B cell (primary cell): ENCODE data around the gene SLC25A51. TPM values are rescaled to one million over a fixed set of nuclear protein-coding genes. Genes with fewer than 3 reads are reported as not detected.
"Not testable (repeated sequence)": the region's sequence is repeated elsewhere in the genome, so short reads cannot be mapped to it uniquely, and the experiment has no call there.

ENCODE experiments used
- ATAC-seq: fragments of 200-7000 bp; cut with Tn5 transposase; one replicate; pipeline ENCODE4 v1.10.0; 2021; ENCODE audit warnings: low read depth, mild to moderate bottlenecking, moderate number of reproducible peaks, moderate library complexity
- CTCF ChIA-PET: fragments of 350-600 bp; sonication (Branson Sonifier 250); formaldehyde crosslinking; loops from one replicate; lab custom pipeline; 2021; ENCODE audit warnings: antibody characterized with exemption, inconsistent platforms; lab: Charles Lee
- POLR2A ChIA-PET: fragments of 350-600 bp; sonication (Branson Sonifier 250); formaldehyde crosslinking; loops from one replicate; lab custom pipeline; 2021; ENCODE audit warnings: antibody characterized with exemption; lab: Charles Lee
- DNase-seq: peaks from one replicate; pipeline ENCODE4 v3.0.0; 2013
- H2AFZ ChIP-seq: 2 replicates; pipeline ENCODE4 v1.6.1; 2012; ENCODE audit warnings: mild to moderate bottlenecking, low read depth, low read length; ENCODE audit not compliant: insufficient read depth, poor library complexity, severe bottlenecking
- H3K27ac ChIP-seq, 2 donors: 1 replicate in 1 of 2; 2 replicates in 1 of 2; pipeline ENCODE4 v1.5.1; 2012 to 2013; ENCODE audit warnings: low read length in 2 of 2, mild to moderate bottlenecking in 2 of 2, moderate library complexity in 1 of 2
- H3K27me3 ChIP-seq, 4 experiments: fragments of 200-600 bp in 1 of 4; sonication (generic) in 1 of 4; replicated peaks in 1 of 4; 1 replicate in 2 of 4; 2 replicates in 2 of 4; pipeline versions ENCODE4 v1.6.1 to v1.7.0; 2013 to 2016; ENCODE audit warnings: low read length in 3 of 4, mild to moderate bottlenecking in 2 of 4, mixed read lengths in 1 of 4, moderate library complexity in 1 of 4; ENCODE audit not compliant: insufficient read depth in 4 of 4, control insufficient read depth in 3 of 4; ENCODE audit errors: control extremely low read depth in 1 of 4
- H3K36me3 ChIP-seq, 2 experiments: replicated peaks in 1 of 2; 1 replicate in 1 of 2; 2 replicates in 1 of 2; pipeline versions ENCODE4 v1.6.1 to v1.7.1; 2013; ENCODE audit warnings: low read length in 1 of 2; ENCODE audit not compliant: insufficient read depth in 2 of 2, control insufficient read depth in 1 of 2; ENCODE audit errors: control extremely low read depth in 1 of 2, extremely low read depth in 1 of 2
- H3K4me1 ChIP-seq, 2 donors: fragments of 200-600 bp in 1 of 2; sonication (generic) in 1 of 2; 1 replicate in 1 of 2; 2 replicates in 1 of 2; pipeline versions ENCODE4 v1.5.1 to v1.6.1; 2013 to 2017; ENCODE audit warnings: low read length in 2 of 2; ENCODE audit not compliant: control insufficient read depth in 2 of 2, insufficient read depth in 2 of 2
- H3K4me2 ChIP-seq: replicated peaks from 2 replicates; pipeline ENCODE3; 2012; ENCODE audit warnings: mild to moderate bottlenecking, low read depth, low read length; ENCODE audit not compliant: poor library complexity, severe bottlenecking
- H3K4me3 ChIP-seq, 5 experiments: fragments of 200-600 bp in 1 of 5; sonication (generic) in 1 of 5; 1 replicate in 3 of 5; 2 replicates in 2 of 5; pipeline versions ENCODE4 v1.5.1 to v1.7.0; 2011 to 2016; ENCODE audit warnings: low read length in 4 of 5, mild to moderate bottlenecking in 4 of 5, low read depth in 2 of 5, control low read depth in 1 of 5, moderate library complexity in 1 of 5; ENCODE audit not compliant: insufficient read depth in 1 of 5; ENCODE audit errors: control extremely low read depth in 1 of 5, extremely low read depth in 1 of 5
- H3K79me2 ChIP-seq: fragments of 200-600 bp; sonication (generic); one replicate; pipeline ENCODE4 v1.6.0; 2016; ENCODE audit warnings: low read length; ENCODE audit not compliant: control insufficient read depth, insufficient read depth
- H3K9ac ChIP-seq: fragments of 200-600 bp; sonication (generic); 2 replicates; pipeline ENCODE4 v1.6.1; 2017; ENCODE audit warnings: mild to moderate bottlenecking, low read length, moderate library complexity
- H3K9me3 ChIP-seq, 3 donors: one replicate each; pipeline versions ENCODE4 v1.6.1 to v1.7.1; 2013; ENCODE audit warnings: low read length in 2 of 3; ENCODE audit not compliant: control insufficient read depth in 2 of 3, insufficient read depth in 1 of 3; ENCODE audit errors: control extremely low read depth in 1 of 3
- H4K20me1 ChIP-seq: 2 replicates; pipeline ENCODE4 v1.6.0; 2012; ENCODE audit warnings: mild to moderate bottlenecking, low read length; ENCODE audit not compliant: insufficient read depth, control insufficient read depth, poor library complexity, severe bottlenecking
- H3K27ac Mint-ChIP-seq: one replicate; pipeline ENCODE4 v1.8.0; 2021; ENCODE audit warnings: mixed read lengths
- H3K27me3 Mint-ChIP-seq: one replicate; pipeline ENCODE4 v1.8.0; 2021; ENCODE audit warnings: mixed read lengths
- H3K4me1 Mint-ChIP-seq: one replicate; pipeline ENCODE4 v1.8.0; 2021; ENCODE audit warnings: mixed read lengths
- H3K4me3 Mint-ChIP-seq: one replicate; pipeline ENCODE4 v1.8.0; 2021; ENCODE audit warnings: mixed read lengths
- H3K9me3 Mint-ChIP-seq: one replicate; pipeline ENCODE4 v1.8.0; 2022; ENCODE audit warnings: mixed read lengths; ENCODE audit not compliant: insufficient read depth
- EZH2 ChIP-seq: IDR thresholded peaks from 2 replicates; pipeline ENCODE4 v1.6.1; 2012; ENCODE audit warnings: borderline replicate concordance, low read depth, mild to moderate bottlenecking, moderate library complexity, low read length; ENCODE audit not compliant: insufficient read depth, poor library complexity, severe bottlenecking
- WGBS: methylation state at CpG from one replicate; pipeline ENCODE4 v1.1.5; 2013; ENCODE audit warnings: missing lambda C conversion rate; ENCODE audit not compliant: insufficient coverage; 5-methylcytosine and 5-hydroxymethylcytosine counted together
- intact Hi-C: fragments of 100-400 bp; cut with micrococcal nuclease; formaldehyde crosslinking; loops from one replicate; pipeline ENCODE4 v1.10.0; 2022
- polyA plus RNA-seq: library from polyadenylated mRNA; depleted of rRNA; stranded (reverse); fragments of >200 nt; gene quantifications from 2 replicates; pipeline ENCODE4 v1.2.3, GENCODE V29; 2012
- total RNA-seq, 2 donors: library from RNA; stranded (reverse); fragments of 120-200 nt in 1 of 2; gene quantifications; 1 replicate in 1 of 2; 2 replicates in 1 of 2; pipeline versions ENCODE4 v1.2.3 to v1.2.4, GENCODE V29; 2013 to 2022
- TF ChIP-seq, protein P1 (sequence below): fragments of 200-600 bp; IDR thresholded peaks from one replicate; pipeline ENCODE4 v1.8.0; 2022; ENCODE audit warnings: antibody characterized with exemption, mild to moderate bottlenecking

The SLC25A51 gene
- total and polyA plus RNA-seq, 2 donors (not counting 1 experiment from before 2014, with no cell fraction given) = 12.9 to 27.8 TPM

DNA sequence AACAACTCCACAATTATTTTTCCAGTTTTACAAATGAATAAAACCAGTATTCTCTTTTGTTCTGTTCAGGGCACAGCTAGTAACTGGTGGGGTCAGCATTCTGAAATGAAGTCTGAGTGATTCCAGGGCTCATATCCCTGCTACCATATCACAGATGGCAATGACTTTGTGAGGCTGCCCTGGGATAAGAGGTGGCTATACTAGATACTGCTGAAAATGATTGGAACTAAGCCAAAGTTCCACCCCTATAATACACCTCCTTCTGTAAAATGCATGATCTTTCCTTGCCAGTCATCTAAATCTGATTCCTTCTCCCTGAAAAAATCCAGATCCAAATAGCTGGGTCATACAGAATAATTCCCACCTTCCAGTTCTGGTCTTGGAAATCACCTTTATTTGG lies 14.4 kb downstream of the SLC25A51 start:
- Histone ChIP-seq H3K36me3 (peaks cover 9 to 27% of the 10 kb centered on the region in 2 experiments), H3K4me2 (no peak overlapping the region), H3K4me1 (no peaks in the 10 kb centered on the region), H3K9ac (no peak overlapping the region), H2AFZ (no peak overlapping the region), H4K20me1 (peaks cover 7% of the 10 kb centered on the region), H3K79me2 (no peaks in the 10 kb centered on the region), H3K27ac (no peak overlapping the region), H3K27me3 (no peaks in the 10 kb centered on the region), H3K9me3 (peaks cover 0 to 3% (median 0%) of the 10 kb centered on the region in 3 donors), H3K4me3 (no peak overlapping the region)
- Mint-ChIP-seq H3K27me3 (no peaks in the 10 kb centered on the region), H3K9me3 (peaks cover 3% of the 10 kb centered on the region), H3K4me3 (no peak overlapping the region), H3K4me1 (no peaks in the 10 kb centered on the region), H3K27ac (no peak overlapping the region)
- POLR2A ChIA-PET = no interaction called here
- TF ChIP-seq, protein P1, sequence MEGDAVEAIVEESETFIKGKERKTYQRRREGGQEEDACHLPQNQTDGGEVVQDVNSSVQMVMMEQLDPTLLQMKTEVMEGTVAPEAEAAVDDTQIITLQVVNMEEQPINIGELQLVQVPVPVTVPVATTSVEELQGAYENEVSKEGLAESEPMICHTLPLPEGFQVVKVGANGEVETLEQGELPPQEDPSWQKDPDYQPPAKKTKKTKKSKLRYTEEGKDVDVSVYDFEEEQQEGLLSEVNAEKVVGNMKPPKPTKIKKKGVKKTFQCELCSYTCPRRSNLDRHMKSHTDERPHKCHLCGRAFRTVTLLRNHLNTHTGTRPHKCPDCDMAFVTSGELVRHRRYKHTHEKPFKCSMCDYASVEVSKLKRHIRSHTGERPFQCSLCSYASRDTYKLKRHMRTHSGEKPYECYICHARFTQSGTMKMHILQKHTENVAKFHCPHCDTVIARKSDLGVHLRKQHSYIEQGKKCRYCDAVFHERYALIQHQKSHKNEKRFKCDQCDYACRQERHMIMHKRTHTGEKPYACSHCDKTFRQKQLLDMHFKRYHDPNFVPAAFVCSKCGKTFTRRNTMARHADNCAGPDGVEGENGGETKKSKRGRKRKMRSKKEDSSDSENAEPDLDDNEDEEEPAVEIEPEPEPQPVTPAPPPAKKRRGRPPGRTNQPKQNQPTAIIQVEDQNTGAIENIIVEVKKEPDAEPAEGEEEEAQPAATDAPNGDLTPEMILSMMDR = no peak
- no peak for TF ChIP-seq EZH2
- no peak for ATAC-seq
- DNase-seq = no peak
- intact Hi-C loops = no loop called here
- CTCF ChIA-PET = no interaction called here

DNA sequence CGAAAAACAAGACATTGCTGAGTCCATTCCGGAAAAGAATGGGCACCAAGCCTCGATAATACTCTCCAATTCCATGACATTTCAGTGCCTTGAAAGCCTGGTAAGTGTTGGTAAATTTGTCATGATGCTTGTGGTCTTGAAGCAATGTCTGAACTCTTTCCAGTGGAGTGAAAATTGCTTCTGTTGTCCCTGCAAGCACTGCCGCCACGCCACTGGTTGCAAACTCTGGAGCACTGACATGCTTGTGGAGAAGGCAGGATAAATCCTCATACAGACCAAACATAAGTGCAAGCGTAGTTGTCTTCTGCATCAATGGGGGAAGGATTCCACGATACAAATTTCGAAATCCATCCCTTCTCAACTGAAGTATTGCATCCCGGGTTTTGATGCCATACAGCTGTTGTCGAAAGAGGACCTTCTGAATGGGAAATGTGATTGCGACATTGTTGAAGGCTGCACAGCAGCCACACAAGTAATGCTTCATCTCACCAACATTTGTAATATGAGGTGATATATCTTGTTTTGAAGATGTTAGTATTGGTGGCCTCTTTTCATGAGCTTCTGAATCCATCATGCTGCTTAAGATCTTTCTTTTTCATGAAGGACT lies 15.8 kb downstream of the SLC25A51 start:
- CTCF ChIA-PET, H3K79me2 ChIP-seq: not testable (repeated sequence)

More for the DNA sequence above, 15.8 kb downstream of the SLC25A51 start:
- H3K4me3 ChIP-seq, H3K27ac ChIP-seq, H3K9ac ChIP-seq, DNase-seq, H3K9me3 Mint-ChIP-seq, H3K4me2 ChIP-seq, intact Hi-C loops, H3K27ac Mint-ChIP-seq, H3K9me3 ChIP-seq, H3K27me3 ChIP-seq, H3K4me3 Mint-ChIP-seq, ATAC-seq, POLR2A ChIA-PET, H3K4me1 Mint-ChIP-seq, H3K27me3 Mint-ChIP-seq, H2AFZ ChIP-seq, H4K20me1 ChIP-seq, H3K4me1 ChIP-seq: not testable (repeated sequence)
- peaks cover 3 to 15% of the 10 kb centered on the region in 2 experiments for H3K36me3 ChIP-seq
- no CpG with 5 or more reads among the region's 11 CpGs for WGBS
